IMR-90 (cell line): ENCODE data around the gene MAST1. TPM values are rescaled to one million over a fixed set of nuclear protein-coding genes. Genes with fewer than 3 reads are reported as not detected.

Experiments
- ATAC-seq: fragments of 200-7000 bp; cut with Tn5 transposase; 2 replicates; pipeline ENCODE4 v1.9.1; 2020; ENCODE audit warnings: low read depth, mild to moderate bottlenecking, moderate library complexity
- BruUV-seq: library from RNA; stranded (reverse); fragments of 400-500 nt; replicated peaks from 2 replicates; lab custom pipeline; 2021; lab: Mats Ljungman, UMichigan
- CTCF ChIA-PET: fragments of 300-600 bp; formaldehyde crosslinking; extraction: SDS; loops from one replicate; lab custom pipeline; 2021; ENCODE audit warnings: antibody characterized with exemption; lab: Yijun Ruan, JAX
- POLR2A ChIA-PET: fragments of 300-600 bp; sonication (Branson Sonifier 250); formaldehyde crosslinking; loops from one replicate; lab custom pipeline; 2022; ENCODE audit warnings: antibody characterized with exemption; ENCODE audit not compliant: unreplicated experiment; lab: Charles Lee
- DNase-seq: peaks from one replicate; pipeline ENCODE4 v3.0.0; 2013
- H2AFZ ChIP-seq: replicated peaks from 2 replicates; pipeline ENCODE3; 2013; ENCODE audit warnings: low read length, mild to moderate bottlenecking; ENCODE audit not compliant: poor library complexity
- H2AK5ac ChIP-seq: 2 replicates; pipeline ENCODE4 v1.6.1; 2013; ENCODE audit warnings: low read depth, low read length, inconsistent platforms
- H2AK9ac ChIP-seq: replicated peaks from 2 replicates; pipeline ENCODE3; 2013; ENCODE audit warnings: mild to moderate bottlenecking, low read depth, low read length, moderate library complexity; ENCODE audit not compliant: poor library complexity
- H2BK120ac ChIP-seq: 2 replicates; pipeline ENCODE4 v1.6.1; 2013; ENCODE audit warnings: low read depth, low read length, inconsistent platforms
- H2BK15ac ChIP-seq: 3 replicates; pipeline ENCODE4 v1.6.1; 2013; ENCODE audit warnings: low read depth, low read length, inconsistent platforms
- H2BK20ac ChIP-seq: 2 replicates; pipeline ENCODE4 v1.6.1; 2013; ENCODE audit warnings: low read depth, mild to moderate bottlenecking, inconsistent platforms, low read length, moderate library complexity
- H2BK5ac ChIP-seq: 2 replicates; pipeline ENCODE4 v1.6.1; 2013; ENCODE audit warnings: mild to moderate bottlenecking, low read depth, low read length, inconsistent platforms; ENCODE audit not compliant: poor library complexity, severe bottlenecking
- H3K14ac ChIP-seq: replicated peaks from 2 replicates; pipeline ENCODE4 v1.6.1; 2013; ENCODE audit warnings: low read depth, low read length, inconsistent platforms
- H3K18ac ChIP-seq: 2 replicates; pipeline ENCODE4 v1.6.1; 2013; ENCODE audit warnings: low read depth, low read length, control low read depth
- H3K23ac ChIP-seq: 2 replicates; pipeline ENCODE4 v1.6.1; 2013; ENCODE audit warnings: low read depth, low read length, inconsistent platforms
- H3K27ac ChIP-seq: 2 replicates; pipeline ENCODE4 v1.5.1; 2013; ENCODE audit warnings: mild to moderate bottlenecking, control low read depth, low read length; ENCODE audit not compliant: insufficient read depth
- H3K27me3 ChIP-seq: 2 replicates; pipeline ENCODE4 v1.6.1; 2013; ENCODE audit warnings: low read length; ENCODE audit not compliant: control insufficient read depth, insufficient read depth
- H3K36me3 ChIP-seq: 2 replicates; pipeline ENCODE4 v1.6.1; 2013; ENCODE audit warnings: low read length, mixed read lengths; ENCODE audit not compliant: control insufficient read depth, insufficient read depth
- H3K4ac ChIP-seq: 2 replicates; pipeline ENCODE4 v1.6.1; 2013; ENCODE audit warnings: low read depth, low read length, inconsistent platforms
- H3K4me1 ChIP-seq: 2 replicates; pipeline ENCODE4 v1.6.1; 2013; ENCODE audit warnings: low read length, mixed read lengths; ENCODE audit not compliant: control insufficient read depth, insufficient read depth
- H3K4me2 ChIP-seq: 2 replicates; pipeline ENCODE4 v1.6.1; 2013; ENCODE audit warnings: low read depth, mild to moderate bottlenecking, control low read depth, low read length, moderate library complexity
- H3K4me3 ChIP-seq: 2 replicates; pipeline ENCODE4 v1.5.1; 2013; ENCODE audit warnings: low read depth, mild to moderate bottlenecking, control low read depth, low read length, moderate library complexity; ENCODE audit not compliant: insufficient read depth
- H3K56ac ChIP-seq: 2 replicates; pipeline ENCODE4 v1.6.1; 2013; ENCODE audit warnings: low read length, inconsistent platforms; ENCODE audit not compliant: insufficient read depth; ENCODE audit errors: extremely low read depth
- H3K79me1 ChIP-seq, 2 experiments: 2 replicates each; pipeline ENCODE4 v1.6.1; 2013; ENCODE audit warnings: low read length in 2 of 2, inconsistent platforms in 1 of 2, low read depth in 1 of 2
- H3K9ac ChIP-seq: 2 replicates; pipeline ENCODE4 v1.6.1; 2013; ENCODE audit warnings: low read depth, low read length, control low read depth
- H3K9me1 ChIP-seq: 2 replicates; pipeline ENCODE4 v1.6.1; 2013; ENCODE audit warnings: low read length, inconsistent platforms; ENCODE audit not compliant: insufficient read depth
- H3K9me3 ChIP-seq: 2 replicates; pipeline ENCODE4 v1.6.1; 2013; ENCODE audit warnings: low read length; ENCODE audit not compliant: control insufficient read depth, insufficient read depth
- H4K20me1 ChIP-seq: 2 replicates; pipeline ENCODE4 v1.6.1; 2013; ENCODE audit warnings: low read length, inconsistent platforms; ENCODE audit not compliant: insufficient read depth
- H4K5ac ChIP-seq: 2 replicates; pipeline ENCODE4 v1.6.1; 2013; ENCODE audit warnings: mild to moderate bottlenecking, low read depth, low read length, control low read depth
- H4K8ac ChIP-seq, 2 experiments: 2 replicates each; pipeline ENCODE4 v1.6.1; 2013; ENCODE audit warnings: low read depth in 2 of 2, low read length in 2 of 2, control low read depth in 1 of 2, inconsistent platforms in 1 of 2
- H4K91ac ChIP-seq: 2 replicates; pipeline ENCODE4 v1.6.1; 2013; ENCODE audit warnings: low read depth, low read length, inconsistent platforms; ENCODE audit not compliant: insufficient read depth
- BHLHE40 ChIP-seq: fragments of 150-350 bp; IDR thresholded peaks from 2 replicates; pipeline ENCODE4 v1.6.1; 2016; ENCODE audit warnings: mild to moderate bottlenecking, low read depth, low read length
- CEBPB ChIP-seq: IDR thresholded peaks from 2 replicates; pipeline ENCODE4 v1.6.1; 2012; ENCODE audit warnings: low read depth, low read length, improper control_type of control experiment
- CHD1 ChIP-seq: IDR thresholded peaks from 2 replicates; pipeline ENCODE4 v1.6.1; 2012; ENCODE audit warnings: low read depth, low read length, improper control_type of control experiment
- FOS ChIP-seq: fragments of 150-350 bp; IDR thresholded peaks from 2 replicates; pipeline ENCODE4 v1.6.1; 2016; ENCODE audit warnings: low read depth, low read length
- MAFK ChIP-seq: IDR thresholded peaks from 2 replicates; pipeline ENCODE4 v1.6.1; 2012; ENCODE audit warnings: low read depth, low read length, improper control_type of control experiment
- NFE2L2 ChIP-seq: fragments of 150-350 bp; IDR thresholded peaks from 2 replicates; pipeline ENCODE4 v1.6.1; 2016; ENCODE audit warnings: low read depth, mild to moderate bottlenecking, low read length
- POLR2A ChIP-seq: IDR thresholded peaks from 2 replicates; pipeline ENCODE4 v1.6.1; 2012; ENCODE audit warnings: mild to moderate bottlenecking, low read depth, low read length
- RAD21 ChIP-seq: IDR thresholded peaks from 2 replicates; pipeline ENCODE4 v1.6.1; 2012; ENCODE audit warnings: low read length, improper control_type of control experiment
- RCOR1 ChIP-seq: IDR thresholded peaks from 2 replicates; pipeline ENCODE4 v1.6.1; 2012; ENCODE audit warnings: mild to moderate bottlenecking, low read length, improper control_type of control experiment; ENCODE audit not compliant: insufficient replicate concordance
- RFX5 ChIP-seq: IDR thresholded peaks from 2 replicates; pipeline ENCODE4 v1.8.0; 2012; ENCODE audit warnings: low read depth, mild to moderate bottlenecking, low read length, moderate library complexity
- WGBS, 2 experiments: methylation state at CpG; one replicate each; pipeline versions ENCODE4 v1.1.5 to v1.1.7; 2013; ENCODE audit warnings: missing lambda C conversion rate in 2 of 2; ENCODE audit not compliant: insufficient read length in 1 of 2; ENCODE audit errors: extremely low coverage in 2 of 2; 5-methylcytosine and 5-hydroxymethylcytosine counted together
- dilution Hi-C: fragments of 300-500 bp; cut with HindIII; formaldehyde crosslinking; loops from one replicate; pipeline ENCODE4 v1.14.3; 2018; ENCODE audit warnings: low sequenced_read_pairs; ENCODE audit not compliant: unreplicated experiment
- in situ Hi-C: fragments of 300-500 bp; cut with MboI; formaldehyde crosslinking; loops from 3 replicates; pipeline ENCODE4 v1.14.3; 2019; ENCODE audit warnings: low sequenced_read_pairs, inconsistent platforms, mixed read lengths
- intact Hi-C: fragments of 100-400 bp; cut with micrococcal nuclease; formaldehyde crosslinking; loops from 2 replicates; pipeline ENCODE4 v1.10.0; 2022
- polyA plus RNA-seq, 3 experiments: library from polyadenylated mRNA; depleted of rRNA; stranded (reverse); fragments of >200 nt; gene quantifications; 2 replicates each; pipeline ENCODE4 v1.2.3, GENCODE V29; 2012; ENCODE audit warnings: low replicate concordance in 1 of 3
- total RNA-seq: library from RNA; depleted of rRNA; stranded (reverse); fragments of >200 nt; gene quantifications from 2 replicates; pipeline ENCODE4 v1.2.3, GENCODE V29; 2012
- TF ChIP-seq, protein P1 (sequence below): fragments of 150-350 bp; IDR thresholded peaks from 2 replicates; pipeline ENCODE4 v1.6.1; 2016; ENCODE audit warnings: low read depth, mild to moderate bottlenecking, low read length, moderate library complexity, borderline replicate concordance
- TF ChIP-seq, protein P2 (sequence below): conservative IDR thresholded peaks from 2 replicates; pipeline ENCODE4 v1.5.1; 2012; ENCODE audit warnings: mild to moderate bottlenecking, low read depth, low read length, improper control_type of control experiment
- TF ChIP-seq, protein P3 (sequence below): fragments of 150-350 bp; IDR thresholded peaks from 2 replicates; pipeline ENCODE4 v1.6.1; 2017; ENCODE audit warnings: mild to moderate bottlenecking, antibody characterized with exemption, low read length, low read depth

The MAST1 gene
- total and polyA plus RNA-seq, 2 of the 4 experiments (the other 2 are of a cell fraction), result 0.56 to 1.1 TPM

DNA sequence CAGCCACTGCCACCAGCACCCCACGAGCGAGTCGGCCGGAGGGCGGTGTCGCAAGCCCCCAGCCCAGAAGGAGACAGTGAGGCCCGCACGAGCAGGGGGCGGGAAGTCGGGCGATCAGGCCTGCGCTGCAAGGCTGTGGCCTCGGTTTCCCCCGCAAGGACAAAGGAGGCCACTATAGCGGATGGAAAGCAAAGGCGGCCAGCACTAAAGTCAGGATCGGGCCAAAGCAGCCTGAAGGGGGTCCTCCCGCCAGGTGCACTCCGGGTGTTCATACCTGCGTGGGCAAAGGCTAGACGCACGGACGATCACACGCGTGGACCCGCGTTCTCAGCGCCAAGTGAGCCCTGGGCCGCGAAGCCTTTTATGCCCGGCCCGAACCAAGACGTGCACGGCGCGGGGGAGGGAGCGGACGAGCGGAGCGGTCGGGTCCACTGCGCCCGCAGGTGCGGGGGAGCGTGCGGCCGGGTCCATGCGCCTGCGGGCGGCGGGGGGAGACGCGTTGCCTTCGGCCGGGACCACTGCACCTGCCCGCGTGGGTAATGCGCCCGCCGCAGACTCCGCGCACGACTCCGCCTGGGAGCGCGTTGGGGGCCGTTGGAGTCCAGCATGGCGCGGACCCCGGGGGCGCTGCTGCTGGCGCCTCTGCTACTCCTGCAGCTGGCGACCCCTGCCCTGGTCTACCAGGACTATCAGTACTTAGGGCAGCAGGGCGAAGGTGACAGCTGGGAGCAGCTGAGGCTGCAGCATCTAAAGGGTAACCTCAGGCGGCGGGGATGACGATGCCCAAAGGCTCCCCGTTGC, 36.6 kb upstream of the MAST1 start, which contains the start of the genes PRDX2 and THSD8:
Gene PRDX2 (minus strand): TSS at position 335 of the 801 bp plus-strand sequence. CDS start 539 bp downstream, outside the sequence.
Gene THSD8 (plus strand): TSS at position 604 of the 801 bp plus-strand sequence. CDS start 3 bp downstream, at position 607.
- Histone ChIP-seq H3K79me1 (peaks cover 4 to 24% of the 10 kb centered on the region in 2 experiments; a peak in 3 of 4 replicates), H3K56ac (no peak within 1 kb of the TSS; the same call in 1 of the 2 replicates), H4K91ac (peak within 1 kb of the TSS; percentile 35; the same call in 1 of the 2 replicates), H3K23ac (peak within 1 kb of the TSS; percentile 94), H4K5ac (peak within 1 kb of the TSS; percentile 50; the same call in 1 of the 2 replicates), H2AFZ (peak within 1 kb of the TSS; percentile 98), H3K27me3 (no peaks in the 10 kb centered on the region), H3K4me3 (peak within 1 kb of the TSS; percentile 90), H2BK20ac (no peak within 1 kb of the TSS), H3K9me3 (no peaks in the 10 kb centered on the region), H3K9me1 (peaks cover 5% of the 10 kb centered on the region; the same call in 1 of the 2 replicates), H2BK120ac (no peak within 1 kb of the TSS), H4K20me1 (no peaks in the 10 kb centered on the region), H2BK5ac (peak within 1 kb of the TSS; percentile 44), H3K9ac (peak within 1 kb of the TSS; percentile 95), H2AK9ac (peak within 1 kb of the TSS; percentile 88), H2AK5ac (peak within 1 kb of the TSS; percentile 76), H3K4me1 (peaks cover 6% of the 10 kb centered on the region), H3K36me3 (peaks cover 9% of the 10 kb centered on the region), H3K4me2 (peak within 1 kb of the TSS; percentile 92), H3K4ac (peak within 1 kb of the TSS; percentile 57), H2BK15ac (no peak within 1 kb of the TSS), H3K18ac (peak within 1 kb of the TSS; percentile 45), H4K8ac (peak within 1 kb of the TSS; percentile 82 to 92), H3K14ac (peak within 1 kb of the TSS; percentile 92), H3K27ac (peak within 1 kb of the TSS; percentile 78)
- in situ Hi-C loops (loop anchor here (5.0 kb wide), 1 partner anchor 34 kb away; no protein-coding TSS in a partner anchor), intact Hi-C loops (no loop called here), dilution Hi-C loops (no loop called here)
- DNase-seq (peak; percentile 65), ATAC-seq (peak; percentile 84)
- BruUV-seq, result no TSS peak
- WGBS, 2 experiments, result 0% methylated on average over 49 of the region's 78 CpGs; no CpG with 5 or more reads in 1 of the 2 experiments
- CTCF ChIA-PET, result interaction anchor here (0.7 to 1.1 kb wide), 2 partner anchors 34 to 45 kb away, joined by 3 to 5 read pairs; no protein-coding TSS in a partner anchor
- POLR2A ChIA-PET, result interaction anchor here (0.8 to 0.9 kb wide), 2 partner anchors 10 kb away, joined by 3 read pairs; partner anchors contain the start of gene JUNB
- TF ChIP-seq RAD21 (no peak), CEBPB (no peak), RCOR1 (no peak), NFE2L2 (no peak), RFX5 (no peak), MAFK (no peak), FOS (no peak), BHLHE40 (peak; percentile 97), POLR2A (peak; percentile 92), CHD1 (peak; percentile 98; the same call in 1 of the 2 replicates)
- TF ChIP-seq, protein P1, sequence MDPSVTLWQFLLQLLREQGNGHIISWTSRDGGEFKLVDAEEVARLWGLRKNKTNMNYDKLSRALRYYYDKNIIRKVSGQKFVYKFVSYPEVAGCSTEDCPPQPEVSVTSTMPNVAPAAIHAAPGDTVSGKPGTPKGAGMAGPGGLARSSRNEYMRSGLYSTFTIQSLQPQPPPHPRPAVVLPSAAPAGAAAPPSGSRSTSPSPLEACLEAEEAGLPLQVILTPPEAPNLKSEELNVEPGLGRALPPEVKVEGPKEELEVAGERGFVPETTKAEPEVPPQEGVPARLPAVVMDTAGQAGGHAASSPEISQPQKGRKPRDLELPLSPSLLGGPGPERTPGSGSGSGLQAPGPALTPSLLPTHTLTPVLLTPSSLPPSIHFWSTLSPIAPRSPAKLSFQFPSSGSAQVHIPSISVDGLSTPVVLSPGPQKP, result no peak
- TF ChIP-seq, protein P2, sequence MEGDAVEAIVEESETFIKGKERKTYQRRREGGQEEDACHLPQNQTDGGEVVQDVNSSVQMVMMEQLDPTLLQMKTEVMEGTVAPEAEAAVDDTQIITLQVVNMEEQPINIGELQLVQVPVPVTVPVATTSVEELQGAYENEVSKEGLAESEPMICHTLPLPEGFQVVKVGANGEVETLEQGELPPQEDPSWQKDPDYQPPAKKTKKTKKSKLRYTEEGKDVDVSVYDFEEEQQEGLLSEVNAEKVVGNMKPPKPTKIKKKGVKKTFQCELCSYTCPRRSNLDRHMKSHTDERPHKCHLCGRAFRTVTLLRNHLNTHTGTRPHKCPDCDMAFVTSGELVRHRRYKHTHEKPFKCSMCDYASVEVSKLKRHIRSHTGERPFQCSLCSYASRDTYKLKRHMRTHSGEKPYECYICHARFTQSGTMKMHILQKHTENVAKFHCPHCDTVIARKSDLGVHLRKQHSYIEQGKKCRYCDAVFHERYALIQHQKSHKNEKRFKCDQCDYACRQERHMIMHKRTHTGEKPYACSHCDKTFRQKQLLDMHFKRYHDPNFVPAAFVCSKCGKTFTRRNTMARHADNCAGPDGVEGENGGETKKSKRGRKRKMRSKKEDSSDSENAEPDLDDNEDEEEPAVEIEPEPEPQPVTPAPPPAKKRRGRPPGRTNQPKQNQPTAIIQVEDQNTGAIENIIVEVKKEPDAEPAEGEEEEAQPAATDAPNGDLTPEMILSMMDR, result no peak
- TF ChIP-seq, protein P3, sequence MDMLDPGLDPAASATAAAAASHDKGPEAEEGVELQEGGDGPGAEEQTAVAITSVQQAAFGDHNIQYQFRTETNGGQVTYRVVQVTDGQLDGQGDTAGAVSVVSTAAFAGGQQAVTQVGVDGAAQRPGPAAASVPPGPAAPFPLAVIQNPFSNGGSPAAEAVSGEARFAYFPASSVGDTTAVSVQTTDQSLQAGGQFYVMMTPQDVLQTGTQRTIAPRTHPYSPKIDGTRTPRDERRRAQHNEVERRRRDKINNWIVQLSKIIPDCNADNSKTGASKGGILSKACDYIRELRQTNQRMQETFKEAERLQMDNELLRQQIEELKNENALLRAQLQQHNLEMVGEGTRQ, result no peak
